Upper lobe of left lung (tissue), 6 donors: ENCODE measurements around the gene RPS6KL1. TPM values are rescaled to one million over a fixed set of nuclear protein-coding genes. Genes with fewer than 3 reads are reported as not detected.

ENCODE experiments used
- ATAC-seq, 2 donors: fragments of 200-7000 bp; cut with Tn5 transposase; one replicate each; pipeline ENCODE4 v1.9.1; 2022; ENCODE audit warnings: mild to moderate bottlenecking in 2 of 2, moderate library complexity in 2 of 2; ENCODE audit not compliant: low FRiP score in 2 of 2
- DNase-seq, 2 donors: peaks; one replicate each; pipeline ENCODE4 v3.0.0-alpha.2; 2019 to 2020
- H3K27ac ChIP-seq, 4 donors: fragments of 200-600 bp; sonication (generic); one replicate each; pipeline ENCODE4 v1.5.1; 2016 to 2019
- H3K27me3 ChIP-seq, 4 donors: fragments of 200-600 bp; sonication (generic); one replicate each; pipeline ENCODE4 v1.5.1; 2017 to 2019
- H3K36me3 ChIP-seq, 4 donors: fragments of 200-600 bp; sonication (generic); one replicate each; pipeline ENCODE4 v1.5.1; 2016 to 2019
- H3K4me1 ChIP-seq, 4 donors: fragments of 200-600 bp; sonication (generic); one replicate each; pipeline ENCODE4 v1.5.1; 2018 to 2019
- H3K4me3 ChIP-seq, 4 donors: fragments of 200-600 bp; sonication (generic); one replicate each; pipeline ENCODE4 v1.5.1; 2017 to 2019; ENCODE audit warnings: mild to moderate bottlenecking in 2 of 4, moderate library complexity in 1 of 4
- H3K9me3 ChIP-seq, 4 donors: fragments of 200-600 bp; sonication (generic); one replicate each; pipeline ENCODE4 v1.5.1; 2018 to 2019
- CTCF ChIP-seq, 6 experiments: fragments of 450-650 bp in 4 of 6; fragments of 200-600 bp in 2 of 6; sonication (generic) in 2 of 6; IDR thresholded peaks; one replicate each; pipeline ENCODE4 v1.5.1; 2016 to 2019; ENCODE audit warnings: antibody characterized with exemption in 6 of 6
- EP300 ChIP-seq, 4 donors: sonication (generic); formaldehyde crosslinking; IDR thresholded peaks; one replicate each; pipeline ENCODE4 v1.5.1; 2017; ENCODE audit warnings: antibody characterized with exemption in 4 of 4, control low read depth in 2 of 4
- POLR2A ChIP-seq, 4 donors: fragments of 450-650 bp; IDR thresholded peaks; one replicate each; pipeline ENCODE4 v1.5.1; 2016 to 2017; ENCODE audit warnings: antibody characterized with exemption in 4 of 4, mild to moderate bottlenecking in 2 of 4
- POLR2AphosphoS5 ChIP-seq, 2 donors: sonication (generic); formaldehyde crosslinking; IDR thresholded peaks; one replicate each; pipeline ENCODE4 v1.5.1; 2017; ENCODE audit warnings: antibody characterized with exemption in 2 of 2
- WGBS, 2 donors: methylation state at CpG; one replicate each; pipeline ENCODE4 v1.1.5; 2017 to 2018; 5-methylcytosine and 5-hydroxymethylcytosine counted together
- total RNA-seq, 6 donors: library from RNA; depleted of rRNA in 4 of 6; stranded (reverse); fragments of >200 nt in 4 of 6; gene quantifications; one replicate each; pipeline versions ENCODE4 v1.1.0 to v1.2.1, GENCODE V29; 2016 to 2021
- donor health status: DM: no; HTN: no; CAD: no; lungs with moderate emphysema.
- donor health status: DM: no; HTN: yes; CAD: no; lungs with severe emphysema.

RPS6KL1 gene
- total RNA-seq, 6 donors from 2014 or later, result 3.4 to 29.3 (median 7.3) TPM

DNA sequence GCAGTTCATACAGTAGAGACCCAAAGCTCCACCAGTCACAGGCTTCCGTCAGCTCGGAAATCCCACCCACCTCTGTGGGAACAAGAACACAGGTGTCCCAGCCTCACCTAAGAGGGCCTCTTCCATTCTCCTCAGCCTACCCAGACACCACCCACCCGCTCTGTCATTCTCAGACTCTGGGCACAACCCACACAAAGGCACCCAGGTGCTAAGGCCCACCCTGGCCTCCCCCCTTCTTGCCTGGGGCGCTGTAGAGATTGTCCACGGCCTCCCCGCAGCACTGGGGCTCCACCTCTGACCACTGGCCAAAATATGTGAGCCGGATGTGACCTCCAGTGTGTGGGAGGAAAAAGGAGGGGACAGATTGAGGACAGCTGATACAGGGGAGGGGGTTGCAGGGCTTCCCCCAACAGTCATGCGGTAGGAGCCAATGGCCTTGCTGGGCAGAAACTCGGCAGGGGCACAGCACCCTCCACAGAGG is 14.2 kb downstream of the RPS6KL1 start:
- DNase-seq, result no peak
- no peaks in the 10 kb centered on the region for H3K27me3 ChIP-seq

DNA sequence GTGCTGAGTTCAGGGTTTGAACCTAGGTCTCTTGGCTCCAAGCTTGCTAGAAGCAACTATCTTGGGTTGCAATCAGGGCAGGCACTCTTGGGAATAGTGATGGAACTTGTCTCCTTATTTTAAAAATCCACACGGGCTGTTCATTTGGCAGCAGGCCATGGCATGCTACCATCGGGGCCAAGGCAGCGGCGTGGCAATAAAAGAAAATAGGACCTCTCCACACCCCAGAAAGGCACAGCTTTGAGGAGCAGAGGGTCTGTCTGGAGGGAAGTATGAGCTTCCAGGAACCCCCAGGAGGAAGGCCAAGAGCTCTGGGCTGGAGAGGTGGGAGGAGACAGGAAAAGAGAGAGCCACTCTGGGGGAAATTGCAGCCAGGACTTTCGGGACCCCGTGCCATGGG is 15.3 kb downstream of the RPS6KL1 start:
- 51 to 56% methylated on average over 6 of the region's 6 CpGs for WGBS, 2 donors
- Histone ChIP-seq H3K36me3 (peaks cover 4 to 30% (median 7%) of the 10 kb centered on the region in 4 donors), H3K27ac (no peak overlapping the region), H3K9me3 (no peaks in the 10 kb centered on the region), H3K27me3 (no peaks in the 10 kb centered on the region), H3K4me3 (no peak overlapping the region), H3K4me1 (peaks cover 0 to 17% (median 6%) of the 10 kb centered on the region in 4 donors)
- TF ChIP-seq POLR2A (IDR thresholded peaks at IDR 0.05) (no peak), CTCF (IDR thresholded peaks at IDR 0.05) (no peak), EP300 (IDR thresholded peaks at IDR 0.05) (no peak), POLR2AphosphoS5 (IDR thresholded peaks at IDR 0.05) (no peak)
- no peak for ATAC-seq
- DNase-seq, result no peak

More for the DNA sequence above, 14.2 kb downstream of the RPS6KL1 start:
- no peak for TF ChIP-seq POLR2A (IDR thresholded peaks at IDR 0.05)
- no peak for TF ChIP-seq EP300 (IDR thresholded peaks at IDR 0.05)
- no peak for TF ChIP-seq CTCF (IDR thresholded peaks at IDR 0.05)
- no peak for TF ChIP-seq POLR2AphosphoS5 (IDR thresholded peaks at IDR 0.05)
- ATAC-seq, result no peak
- peaks cover 0 to 19% (median 0%) of the 10 kb centered on the region in 4 donors for H3K36me3 ChIP-seq
- WGBS, 2 donors, result 74 to 84% methylated on average over 6 to 9 of the region's 9 CpGs
- no peak overlapping the region for H3K4me3 ChIP-seq
- H3K4me1 ChIP-seq, result peaks cover 0 to 17% (median 6%) of the 10 kb centered on the region in 4 donors
- H3K27ac ChIP-seq, result no peak overlapping the region
- H3K9me3 ChIP-seq, result no peaks in the 10 kb centered on the region

DNA sequence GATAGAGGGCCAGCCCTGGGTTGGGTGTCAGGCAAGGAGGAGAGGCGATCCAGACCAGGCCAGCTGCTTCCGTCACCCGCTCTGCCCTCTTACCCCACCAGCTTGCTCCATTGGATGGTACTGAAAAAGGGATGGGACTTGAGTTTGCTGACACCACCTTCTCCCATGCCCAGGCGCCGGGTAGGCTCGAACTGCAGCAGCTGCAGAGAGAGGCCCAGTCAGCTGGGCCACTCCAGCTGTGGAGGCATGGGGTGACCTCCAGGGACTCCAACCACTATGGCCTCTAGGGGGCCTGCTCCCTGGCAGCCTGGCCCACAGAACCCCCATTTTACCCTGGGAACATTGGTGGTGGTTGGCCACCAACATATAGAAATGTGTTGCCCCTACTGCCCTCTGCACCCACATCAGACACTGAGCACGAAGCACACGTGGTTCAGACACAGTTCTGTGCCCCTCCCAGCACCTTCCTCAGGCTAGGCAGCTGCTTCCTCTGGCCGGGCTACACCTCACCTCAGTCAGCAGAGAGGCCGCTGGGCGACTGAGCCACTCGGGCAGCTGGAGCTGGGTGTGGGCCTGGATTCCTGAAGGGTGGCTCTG is 16.0 kb downstream of the RPS6KL1 start:
- Histone ChIP-seq H3K27me3 (no peaks in the 10 kb centered on the region), H3K9me3 (no peaks in the 10 kb centered on the region), H3K27ac (peak overlapping the region in 1 of 4 donors; percentile 21), H3K4me3 (no peak overlapping the region), H3K4me1 (peaks cover 0 to 17% (median 6%) of the 10 kb centered on the region in 4 donors), H3K36me3 (peaks cover 10 to 38% (median 14%) of the 10 kb centered on the region in 4 donors)
- WGBS, 2 donors, result 70 to 87% methylated on average over 3 to 12 of the region's 12 CpGs
- TF ChIP-seq CTCF (IDR thresholded peaks at IDR 0.05) (peak in 1 of 6 experiments; percentile 11), EP300 (IDR thresholded peaks at IDR 0.05) (no peak)
- no peak for ATAC-seq
- DNase-seq, result peak in 1 of 2 donors; percentile 54

GRCh38 chr14:74905595-74906142 is 17.4 kb downstream of the RPS6KL1 start:
- ATAC-seq (peak; percentile 64 to 76), DNase-seq (peak; percentile 67 to 68)
- Histone ChIP-seq H3K9me3 (no peaks in the 10 kb centered on the region), H3K4me3 (no peak overlapping the region), H3K4me1 (peaks cover 0 to 17% (median 6%) of the 10 kb centered on the region in 4 donors), H3K36me3 (peaks cover 24 to 51% (median 27%) of the 10 kb centered on the region in 4 donors), H3K27ac (peak overlapping the region in 1 of 4 donors; percentile 19), H3K27me3 (no peaks in the 10 kb centered on the region)
- peak; percentile 88 to 93 (median 91) for TF ChIP-seq CTCF (IDR thresholded peaks at IDR 0.05)
- TF ChIP-seq POLR2A (IDR thresholded peaks at IDR 0.05), result no peak
- TF ChIP-seq POLR2AphosphoS5 (IDR thresholded peaks at IDR 0.05), result no peak
- TF ChIP-seq EP300 (IDR thresholded peaks at IDR 0.05), result no peak
- 46 to 57% methylated on average over 1 to 14 of the region's 14 CpGs for WGBS, 2 donors
